ENCODE measurements around the gene MRPS23. TPM values are rescaled to one million over a fixed set of nuclear protein-coding genes. Genes with fewer than 3 reads are reported as not detected.

Gene MRPS23
- total and polyA plus RNA-seq, 8 donors, result 39.2 to 46.1 (median 43.2) TPM

DNA sequence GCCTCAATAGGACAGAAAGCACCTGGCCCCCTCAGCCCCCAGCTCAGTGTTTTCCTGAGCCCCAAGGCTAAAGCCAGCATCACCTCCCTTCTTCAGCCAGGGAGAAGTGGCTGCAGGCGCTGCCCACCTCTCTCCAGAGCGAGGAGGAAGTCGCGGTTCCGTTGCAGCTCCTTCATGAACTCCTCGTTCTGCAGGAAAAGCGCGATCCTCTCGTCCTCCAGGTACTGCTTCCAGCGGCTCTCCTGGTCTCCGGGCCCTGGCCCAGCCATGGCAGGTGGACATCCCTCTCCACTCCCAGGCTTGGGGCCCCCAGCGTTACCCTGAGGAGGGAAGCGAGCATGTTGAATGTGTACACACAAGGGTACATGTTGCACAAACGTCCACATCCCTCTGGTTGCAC is 22.7 kb upstream of the MRPS23 start:
- DNase-seq (no peak), ATAC-seq (no peak)
- H3K27me3 ChIP-seq, result peaks cover 0 to 5% of the 10 kb centered on the region in 2 donors
- H3K4me3 ChIP-seq, result no peak overlapping the region
- H3K4me1 ChIP-seq, result peaks cover 43 to 60% of the 10 kb centered on the region in 2 donors
- TF ChIP-seq, protein P1, sequence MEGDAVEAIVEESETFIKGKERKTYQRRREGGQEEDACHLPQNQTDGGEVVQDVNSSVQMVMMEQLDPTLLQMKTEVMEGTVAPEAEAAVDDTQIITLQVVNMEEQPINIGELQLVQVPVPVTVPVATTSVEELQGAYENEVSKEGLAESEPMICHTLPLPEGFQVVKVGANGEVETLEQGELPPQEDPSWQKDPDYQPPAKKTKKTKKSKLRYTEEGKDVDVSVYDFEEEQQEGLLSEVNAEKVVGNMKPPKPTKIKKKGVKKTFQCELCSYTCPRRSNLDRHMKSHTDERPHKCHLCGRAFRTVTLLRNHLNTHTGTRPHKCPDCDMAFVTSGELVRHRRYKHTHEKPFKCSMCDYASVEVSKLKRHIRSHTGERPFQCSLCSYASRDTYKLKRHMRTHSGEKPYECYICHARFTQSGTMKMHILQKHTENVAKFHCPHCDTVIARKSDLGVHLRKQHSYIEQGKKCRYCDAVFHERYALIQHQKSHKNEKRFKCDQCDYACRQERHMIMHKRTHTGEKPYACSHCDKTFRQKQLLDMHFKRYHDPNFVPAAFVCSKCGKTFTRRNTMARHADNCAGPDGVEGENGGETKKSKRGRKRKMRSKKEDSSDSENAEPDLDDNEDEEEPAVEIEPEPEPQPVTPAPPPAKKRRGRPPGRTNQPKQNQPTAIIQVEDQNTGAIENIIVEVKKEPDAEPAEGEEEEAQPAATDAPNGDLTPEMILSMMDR (IDR thresholded peaks at IDR 0.05), result no peak
- H3K9me3 ChIP-seq, result no peaks in the 10 kb centered on the region
- peaks cover 0 to 41% of the 10 kb centered on the region in 2 donors for H3K36me3 ChIP-seq
- no peak overlapping the region for H3K27ac ChIP-seq
- intact Hi-C loops (cut with DNase I), result no loop called here

DNA sequence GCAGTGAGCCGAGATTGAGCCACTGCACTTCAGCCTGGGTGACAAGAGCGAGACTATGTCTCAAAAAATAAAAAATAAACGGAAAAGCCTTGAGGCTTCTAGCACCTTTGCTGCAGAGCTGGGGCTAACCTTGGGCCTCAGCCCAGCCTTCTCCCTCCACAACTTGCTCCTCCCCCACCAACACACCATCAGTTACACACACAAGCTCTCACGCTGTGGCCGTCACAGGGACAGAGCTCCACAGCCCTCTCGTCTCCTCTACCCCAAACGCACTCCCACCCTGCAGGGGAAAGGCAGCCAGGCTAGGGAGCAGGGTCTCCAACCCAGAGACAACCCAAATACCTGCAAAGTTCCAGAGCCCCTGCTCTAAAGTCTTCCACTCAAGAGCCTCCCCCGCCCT is 22.0 kb upstream of the MRPS23 start:
- DNase-seq, result no peak
- Histone ChIP-seq H3K4me1 (peaks cover 43 to 66% of the 10 kb centered on the region in 2 donors), H3K9me3 (no peaks in the 10 kb centered on the region), H3K27me3 (peaks cover 0 to 5% of the 10 kb centered on the region in 2 donors), H3K27ac (no peak overlapping the region), H3K4me3 (no peak overlapping the region), H3K36me3 (peaks cover 0 to 41% of the 10 kb centered on the region in 2 donors)
- ATAC-seq, result no peak
- TF ChIP-seq, protein P1 (IDR thresholded peaks at IDR 0.05), result no peak
- intact Hi-C loops (cut with DNase I), result no loop called here

DNA sequence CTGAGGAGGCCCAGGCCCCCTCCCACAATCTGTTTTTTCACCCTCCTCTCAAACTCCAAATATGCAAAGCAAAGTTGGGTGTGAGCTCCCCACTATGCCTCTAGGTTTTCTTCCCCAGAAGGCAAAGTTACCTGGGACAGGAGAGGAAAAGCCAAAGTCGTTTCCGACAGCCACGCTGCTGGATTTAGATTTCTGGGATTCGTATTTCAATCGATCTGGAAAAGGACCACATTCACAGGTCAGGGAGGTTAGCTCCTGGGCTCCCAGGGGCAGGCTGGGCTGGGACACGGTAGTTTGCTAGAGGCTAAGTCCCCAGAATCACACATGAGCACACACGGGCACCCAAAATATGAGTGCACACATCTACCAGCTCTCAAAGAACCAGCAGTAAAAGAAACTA is 21.3 kb upstream of the MRPS23 start:
- Histone ChIP-seq H3K9me3 (no peaks in the 10 kb centered on the region), H3K36me3 (peaks cover 0 to 39% of the 10 kb centered on the region in 2 donors), H3K27me3 (peaks cover 0 to 5% of the 10 kb centered on the region in 2 donors), H3K4me3 (no peak overlapping the region), H3K4me1 (peaks cover 43 to 66% of the 10 kb centered on the region in 2 donors), H3K27ac (no peak overlapping the region)
- ATAC-seq (no peak), DNase-seq (no peak)
- intact Hi-C loops (cut with DNase I), result no loop called here
- TF ChIP-seq, protein P1 (IDR thresholded peaks at IDR 0.05), result no peak

DNA sequence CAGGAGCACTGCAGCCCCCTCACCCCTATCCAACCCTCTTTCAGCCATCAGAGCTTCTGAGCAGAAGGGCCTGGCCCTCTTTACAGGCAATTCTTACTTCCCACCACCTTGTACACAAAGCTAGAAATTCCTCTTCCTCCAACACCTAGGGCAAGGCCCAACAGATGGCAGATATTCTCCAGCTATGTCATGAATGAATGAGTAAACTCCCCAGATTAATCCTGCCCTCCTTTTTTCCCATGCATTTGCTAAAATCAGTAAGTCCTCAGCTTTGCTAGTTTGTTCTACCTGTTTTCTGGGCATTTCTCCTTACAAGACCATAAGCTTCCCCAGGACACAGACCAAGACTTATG is 20.4 kb upstream of the MRPS23 start:
- DNase-seq (no peak), ATAC-seq (no peak)
- TF ChIP-seq, protein P1 (IDR thresholded peaks at IDR 0.05), result no peak
- Histone ChIP-seq H3K9me3 (no peaks in the 10 kb centered on the region), H3K27me3 (peaks cover 0 to 5% of the 10 kb centered on the region in 2 donors), H3K27ac (no peak overlapping the region), H3K4me3 (no peak overlapping the region), H3K4me1 (peaks cover 38 to 58% of the 10 kb centered on the region in 2 donors), H3K36me3 (peaks cover 0 to 44% of the 10 kb centered on the region in 2 donors)
- intact Hi-C loops (cut with DNase I), result no loop called here

DNA sequence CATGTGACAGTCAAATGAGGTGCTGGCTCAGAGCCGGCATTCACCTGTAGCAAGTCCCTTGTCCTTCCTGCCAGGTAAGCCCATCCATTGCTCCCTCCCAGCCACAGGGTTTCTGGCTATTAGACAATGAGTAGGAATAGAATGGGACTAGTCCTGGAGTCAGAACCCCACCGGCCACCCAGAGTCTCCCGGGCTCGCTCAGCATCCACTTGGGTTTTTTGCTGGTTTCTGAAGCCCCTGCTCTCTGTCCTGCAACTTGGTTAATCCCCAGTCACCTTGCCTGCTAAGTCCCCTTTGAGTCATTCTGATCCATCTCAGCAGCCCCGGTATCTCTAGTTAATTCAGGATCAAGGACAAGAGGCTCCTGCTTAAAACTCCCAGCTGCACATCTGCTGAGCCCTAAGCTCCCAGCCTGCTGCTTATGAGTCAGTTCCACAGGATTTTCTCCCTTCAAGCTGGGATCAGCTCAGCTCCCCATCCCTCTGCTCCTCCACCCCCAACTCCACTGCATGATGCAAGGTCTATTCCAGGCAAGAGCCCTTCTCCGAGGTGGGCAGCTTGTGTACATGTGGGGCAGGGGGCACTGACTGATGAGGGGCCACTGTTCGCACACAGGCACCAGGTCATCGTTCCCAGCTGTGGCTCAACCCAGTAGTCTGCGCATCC is 19.9 kb upstream of the MRPS23 start:
- Histone ChIP-seq H3K27ac (no peak overlapping the region), H3K36me3 (peaks cover 0 to 44% of the 10 kb centered on the region in 2 donors), H3K4me1 (peaks cover 32 to 53% of the 10 kb centered on the region in 2 donors), H3K27me3 (peaks cover 0 to 5% of the 10 kb centered on the region in 2 donors), H3K9me3 (no peaks in the 10 kb centered on the region), H3K4me3 (no peak overlapping the region)
- TF ChIP-seq, protein P1 (IDR thresholded peaks at IDR 0.05), result no peak
- DNase-seq, result no peak
- intact Hi-C loops (cut with DNase I), result loop anchor here (5.0 to 10.0 kb wide), 2 partner anchors 123 to 125 kb away; no protein-coding TSS in a partner anchor
- ATAC-seq, result no peak

Measured in left lung (tissue), 10 donors.